A673 (cell line): ENCODE results near the gene DMXL2.

Experiments
- CTCF ChIP-seq: fragments of 300-800, 200-600 bp; sonication (generic); conservative IDR thresholded peaks from 2 replicates; pipeline ENCODE4 v1.5.1; 2017; ENCODE audit warnings: low read depth, mild to moderate bottlenecking, antibody characterized with exemption, low read length, moderate library complexity, mixed read lengths
- EZH2 ChIP-seq: fragments of 200-600 bp; sonication (generic); IDR thresholded peaks from 2 replicates; pipeline ENCODE4 v1.6.1; 2017; ENCODE audit warnings: borderline replicate concordance, low read depth, mild to moderate bottlenecking, mixed read lengths, antibody characterized with exemption, low read length; ENCODE audit not compliant: poor library complexity, severe bottlenecking

GRCh38 chr15:51647128-51647562, 24.6 kb upstream of the DMXL2 start:
- no peak for TF ChIP-seq CTCF
- TF ChIP-seq EZH2 = no peak
